IMR-90 (cell line): Measurements from ENCODE around the gene ACP1.

Source experiments
- BHLHE40 ChIP-seq: fragments of 150-350 bp; IDR thresholded peaks from 2 replicates; pipeline ENCODE4 v1.6.1; 2016; ENCODE audit warnings: mild to moderate bottlenecking, low read depth, low read length
- CEBPB ChIP-seq: IDR thresholded peaks from 2 replicates; pipeline ENCODE4 v1.6.1; 2012; ENCODE audit warnings: low read depth, low read length, improper control_type of control experiment
- CHD1 ChIP-seq: IDR thresholded peaks from 2 replicates; pipeline ENCODE4 v1.6.1; 2012; ENCODE audit warnings: low read depth, low read length, improper control_type of control experiment
- CTCF ChIP-seq: conservative IDR thresholded peaks from 2 replicates; pipeline ENCODE4 v1.5.1; 2012; ENCODE audit warnings: mild to moderate bottlenecking, low read depth, low read length, improper control_type of control experiment
- ELK1 ChIP-seq: fragments of 150-350 bp; IDR thresholded peaks from 2 replicates; pipeline ENCODE4 v1.6.1; 2016; ENCODE audit warnings: low read depth, mild to moderate bottlenecking, low read length, moderate library complexity, borderline replicate concordance
- MXI1 ChIP-seq: IDR thresholded peaks from 2 replicates; pipeline ENCODE4 v1.6.1; 2012; ENCODE audit warnings: low read depth, mild to moderate bottlenecking, low read length, moderate library complexity, borderline replicate concordance
- POLR2A ChIP-seq: IDR thresholded peaks from 2 replicates; pipeline ENCODE4 v1.6.1; 2012; ENCODE audit warnings: mild to moderate bottlenecking, low read depth, low read length
- RAD21 ChIP-seq: IDR thresholded peaks from 2 replicates; pipeline ENCODE4 v1.6.1; 2012; ENCODE audit warnings: low read length, improper control_type of control experiment
- RFX5 ChIP-seq: IDR thresholded peaks from 2 replicates; pipeline ENCODE4 v1.8.0; 2012; ENCODE audit warnings: low read depth, mild to moderate bottlenecking, low read length, moderate library complexity
- USF2 ChIP-seq: fragments of 150-350 bp; IDR thresholded peaks from 2 replicates; pipeline ENCODE4 v1.6.1; 2017; ENCODE audit warnings: mild to moderate bottlenecking, antibody characterized with exemption, low read length, low read depth

- TF ChIP-seq CTCF: no peak
- no peak for TF ChIP-seq MXI1
- no peak for TF ChIP-seq POLR2A
- TF ChIP-seq USF2: no peak
- no peak for TF ChIP-seq RAD21
- TF ChIP-seq CHD1: no peak
- TF ChIP-seq RFX5: no peak
- no peak for TF ChIP-seq ELK1
- TF ChIP-seq BHLHE40: no peak
- no peak for TF ChIP-seq CEBPB
These were observed 2.6 kb upstream of the ACP1 start for GRCh38 chr2:262117-262516.
